AG04450 (cell line): ENCODE data around the gene CNIH2. TPM values are rescaled to one million over a fixed set of nuclear protein-coding genes. Genes with fewer than 3 reads are reported as not detected.

Source experiments
- CTCF ChIA-PET: fragments of 300-600, 350-600 bp; formaldehyde crosslinking; extraction: SDS; loops from one replicate; lab custom pipeline; 2022; ENCODE audit warnings: antibody characterized with exemption, inconsistent platforms; lab: Charles Lee
- POLR2A ChIA-PET: fragments of 350-600 bp; formaldehyde crosslinking; extraction: SDS; loops from one replicate; lab custom pipeline; 2021; ENCODE audit warnings: antibody characterized with exemption, inconsistent platforms; lab: Yijun Ruan, JAX
- DNase-seq: peaks from one replicate; pipeline ENCODE4 v3.0.0-alpha.2; 2011; ENCODE audit warnings: low read depth, low spot score
- H3K27ac ChIP-seq: one replicate; pipeline ENCODE4 v1.5.1; 2012; ENCODE audit warnings: low read depth, low read length, control low read depth
- H3K27me3 ChIP-seq: one replicate; pipeline ENCODE4 v1.6.0; 2012; ENCODE audit warnings: low read length; ENCODE audit not compliant: control insufficient read depth, insufficient read depth
- H3K4me3 ChIP-seq: 2 replicates; pipeline ENCODE4 v1.5.1; 2011; ENCODE audit warnings: mild to moderate bottlenecking, low read depth, low read length, control low read depth
- H3K9me3 ChIP-seq: 2 replicates; pipeline ENCODE4 v1.5.1; 2012; ENCODE audit warnings: low read length; ENCODE audit not compliant: control insufficient read depth, insufficient read depth
- polyA plus RNA-seq: library from polyadenylated mRNA; depleted of rRNA; stranded (reverse); fragments of >200 nt; gene quantifications from 2 replicates; pipeline ENCODE4 v1.2.3, GENCODE V29; 2011
- TF ChIP-seq, protein P1 (sequence below): IDR thresholded peaks from 2 replicates; pipeline ENCODE4 v1.5.1; 2011; ENCODE audit warnings: low read depth, low read length, control low read depth, inconsistent platforms

Gene CNIH2
- polyA plus RNA-seq, 1 experiment: 2.8 TPM

DNA sequence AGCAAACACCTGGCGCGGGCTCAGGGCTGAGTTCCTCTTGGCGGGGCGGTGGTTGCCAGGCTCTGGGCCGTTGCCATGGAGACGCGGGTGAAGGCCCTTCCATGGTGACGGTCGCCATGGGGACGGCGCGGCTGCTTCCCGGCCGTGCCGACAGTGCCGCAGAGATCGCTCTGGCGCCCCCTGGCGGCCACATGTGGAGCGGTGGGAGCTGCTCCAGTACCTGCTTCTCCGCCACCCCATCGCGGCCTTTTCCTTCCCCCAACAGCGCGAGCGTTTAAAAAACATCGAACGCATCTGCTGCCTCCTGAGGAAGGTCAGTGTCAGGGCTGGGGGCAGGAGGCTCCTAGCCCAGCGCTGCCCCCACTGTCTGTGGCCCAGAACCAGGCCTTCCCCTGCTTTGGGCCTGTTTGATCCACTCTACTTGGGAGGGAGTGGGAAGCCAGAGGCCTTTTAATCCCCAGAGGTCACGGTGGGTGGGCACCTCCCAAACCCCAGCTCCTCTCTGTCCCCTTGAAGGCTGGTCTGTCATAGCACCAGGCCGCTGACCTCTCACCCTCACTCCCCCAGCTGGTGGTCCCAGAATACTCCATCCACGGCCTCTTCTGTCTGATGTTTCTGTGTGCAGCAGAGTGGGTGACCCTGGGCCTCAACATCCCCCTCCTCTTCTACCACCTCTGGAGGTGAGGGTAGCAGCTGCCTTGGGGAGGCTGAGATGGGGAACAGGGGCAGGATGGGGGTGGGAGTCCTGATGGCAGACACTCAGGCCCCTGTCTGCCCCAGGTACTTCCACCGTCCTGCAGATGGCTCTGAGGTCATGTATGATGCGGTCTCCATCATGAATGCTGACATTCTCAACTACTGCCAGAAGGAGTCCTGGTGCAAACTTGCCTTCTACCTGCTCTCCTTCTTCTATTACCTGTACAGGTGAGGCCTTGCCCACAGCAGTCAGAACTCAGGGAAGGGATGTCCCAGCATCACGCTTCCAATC, 4.8 kb downstream of the CNIH2 start:
- ChIA-PET POLR2A (interaction anchor here (0.5 to 1.9 kb wide), 4 partner anchors 9 to 184 kb away, joined by 3 to 7 read pairs (median 4); partner anchors contain the start of genes RIN1 and TMEM151A), CTCF (interaction anchor here (0.6 to 3.7 kb wide), 13 partner anchors 8 to 94 kb away, joined by 3 to 18 read pairs (median 3); partner anchors contain the start of genes BRMS1, RAB1B, RIN1 and TMEM151A)
- no peaks in the 10 kb centered on the region for H3K27me3 ChIP-seq
- H3K9me3 ChIP-seq: no peaks in the 10 kb centered on the region
- H3K27ac ChIP-seq: no peak overlapping the region
- DNase-seq: peak; percentile 82
- TF ChIP-seq, protein P1, sequence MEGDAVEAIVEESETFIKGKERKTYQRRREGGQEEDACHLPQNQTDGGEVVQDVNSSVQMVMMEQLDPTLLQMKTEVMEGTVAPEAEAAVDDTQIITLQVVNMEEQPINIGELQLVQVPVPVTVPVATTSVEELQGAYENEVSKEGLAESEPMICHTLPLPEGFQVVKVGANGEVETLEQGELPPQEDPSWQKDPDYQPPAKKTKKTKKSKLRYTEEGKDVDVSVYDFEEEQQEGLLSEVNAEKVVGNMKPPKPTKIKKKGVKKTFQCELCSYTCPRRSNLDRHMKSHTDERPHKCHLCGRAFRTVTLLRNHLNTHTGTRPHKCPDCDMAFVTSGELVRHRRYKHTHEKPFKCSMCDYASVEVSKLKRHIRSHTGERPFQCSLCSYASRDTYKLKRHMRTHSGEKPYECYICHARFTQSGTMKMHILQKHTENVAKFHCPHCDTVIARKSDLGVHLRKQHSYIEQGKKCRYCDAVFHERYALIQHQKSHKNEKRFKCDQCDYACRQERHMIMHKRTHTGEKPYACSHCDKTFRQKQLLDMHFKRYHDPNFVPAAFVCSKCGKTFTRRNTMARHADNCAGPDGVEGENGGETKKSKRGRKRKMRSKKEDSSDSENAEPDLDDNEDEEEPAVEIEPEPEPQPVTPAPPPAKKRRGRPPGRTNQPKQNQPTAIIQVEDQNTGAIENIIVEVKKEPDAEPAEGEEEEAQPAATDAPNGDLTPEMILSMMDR: peak; percentile 83
- H3K4me3 ChIP-seq: no peak overlapping the region

DNA sequence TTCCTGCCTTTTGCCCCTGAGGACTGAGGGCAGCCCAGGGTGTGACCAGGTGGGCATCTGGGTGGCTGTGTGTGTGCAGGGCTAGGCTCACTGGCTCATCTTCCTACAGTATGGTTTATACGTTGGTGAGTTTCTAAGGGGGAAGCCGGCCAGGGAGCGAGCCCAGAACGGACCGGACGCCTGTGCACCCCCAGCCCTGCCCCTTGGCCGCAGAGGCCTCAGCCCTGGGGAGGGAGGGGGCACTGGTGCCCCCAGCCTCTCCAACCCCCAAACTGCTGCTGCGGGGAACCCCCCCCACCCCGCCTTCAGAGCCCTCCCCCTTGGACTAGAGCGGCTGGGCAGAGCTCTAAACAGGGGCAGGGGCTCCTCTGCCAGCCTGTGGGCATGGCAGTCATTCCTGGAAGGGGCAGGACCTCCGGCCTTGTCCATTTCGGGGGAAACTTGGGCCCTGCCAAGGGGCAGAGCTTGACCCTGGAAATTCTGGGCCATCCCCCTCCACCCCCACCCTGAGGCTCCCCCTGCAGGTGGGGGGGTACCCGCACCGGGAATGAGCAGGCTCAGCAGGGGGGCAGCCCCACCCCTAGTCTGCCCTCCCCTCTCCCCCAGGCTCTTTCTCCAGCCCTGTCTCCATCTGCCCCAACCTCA, 5.6 kb downstream of the CNIH2 start:
- POLR2A ChIA-PET: interaction anchor here (1.9 kb wide), 1 partner anchor 16 kb away, joined by 7 read pairs; no protein-coding TSS in a partner anchor

DNA sequence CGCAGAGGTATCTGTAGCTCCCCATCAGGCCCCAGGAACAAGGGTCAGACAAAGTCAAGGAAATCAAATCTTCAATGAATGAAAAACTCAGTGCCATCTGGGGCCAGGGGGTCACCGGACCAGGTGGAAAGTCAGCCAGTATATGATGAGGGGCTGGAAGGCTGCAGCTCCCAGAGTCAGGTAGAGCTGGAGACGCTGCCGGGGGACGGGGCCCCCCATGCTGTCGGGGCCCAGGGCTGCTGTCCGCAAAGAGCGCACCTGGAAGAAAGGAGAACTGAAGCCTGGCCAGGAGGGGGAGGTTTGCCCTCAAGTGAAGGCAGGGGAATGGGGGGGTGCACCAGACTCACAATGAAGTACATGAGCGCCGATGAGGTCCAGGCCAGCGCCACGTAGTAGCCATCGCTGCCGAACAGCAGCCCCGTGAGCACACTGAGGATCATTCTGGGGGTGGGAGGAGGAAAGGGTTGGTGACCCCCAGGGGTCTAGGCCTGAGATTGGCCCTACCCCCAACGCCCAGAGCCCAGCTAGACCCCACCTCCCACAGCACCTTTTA, 6.6 kb downstream of the CNIH2 start:
- ChIA-PET CTCF (no interaction called here), POLR2A (no interaction called here)
- no peaks in the 10 kb centered on the region for H3K27me3 ChIP-seq

More for the DNA sequence above, 5.6 kb downstream of the CNIH2 start:
- no peak overlapping the region for H3K4me3 ChIP-seq
- no peaks in the 10 kb centered on the region for H3K9me3 ChIP-seq
- TF ChIP-seq, protein P1: no peak
- CTCF ChIA-PET: interaction anchor here (0.6 to 3.7 kb wide), 6 partner anchors 11 to 372 kb away, joined by 3 to 18 read pairs (median 5); partner anchors contain the start of gene BRMS1
- H3K27ac ChIP-seq: no peak overlapping the region
- no peaks in the 10 kb centered on the region for H3K27me3 ChIP-seq
- no peak for DNase-seq

DNA sequence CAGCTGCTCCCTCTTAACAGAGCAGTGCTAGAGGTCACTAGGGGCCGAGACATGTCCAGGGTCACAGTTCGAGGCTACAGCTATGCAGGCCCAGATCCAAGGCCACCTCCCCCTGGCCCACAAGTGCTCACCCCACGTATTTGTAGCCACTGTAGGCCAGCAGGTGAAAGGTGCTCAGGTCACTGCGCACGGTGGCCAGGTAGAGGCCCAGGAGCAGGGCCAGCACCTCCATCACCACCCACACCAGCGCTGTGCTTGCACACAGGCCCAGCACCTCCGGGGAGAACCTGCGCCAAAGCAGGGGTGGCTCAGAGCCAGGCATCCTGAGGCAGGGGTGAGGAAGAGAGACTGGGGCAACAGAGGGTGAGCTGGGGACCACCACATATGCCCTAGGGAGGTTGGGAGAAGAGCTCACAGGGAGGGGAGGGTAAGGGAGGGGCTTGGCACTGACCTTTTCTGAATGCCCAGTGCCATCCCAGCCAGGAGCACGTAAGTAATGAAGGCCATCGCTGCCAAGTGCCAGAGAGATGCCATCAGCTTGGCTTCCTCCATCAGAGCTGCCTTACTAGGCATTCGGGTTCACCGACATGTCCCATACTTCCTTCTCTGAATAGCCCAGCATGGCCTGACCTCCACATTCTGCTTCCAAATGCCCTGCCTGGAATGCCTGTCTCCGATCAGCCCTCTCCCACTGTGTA, 7.4 kb downstream of the CNIH2 start:
- ChIA-PET POLR2A (interaction anchor here (0.9 kb wide), 1 partner anchor 16 kb away, joined by 3 read pairs; no protein-coding TSS in a partner anchor), CTCF (interaction anchor here (0.6 to 1.1 kb wide), 2 partner anchors 27 to 78 kb away, joined by 3 to 4 read pairs; no protein-coding TSS in a partner anchor)
- no peaks in the 10 kb centered on the region for H3K9me3 ChIP-seq
- TF ChIP-seq, protein P1: no peak
- DNase-seq: no peak
- no peak overlapping the region for H3K27ac ChIP-seq
- H3K27me3 ChIP-seq: no peaks in the 10 kb centered on the region
- no peak overlapping the region for H3K4me3 ChIP-seq

More for the DNA sequence above, 6.6 kb downstream of the CNIH2 start:
- Histone ChIP-seq H3K27ac (no peak overlapping the region), H3K9me3 (no peaks in the 10 kb centered on the region), H3K4me3 (no peak overlapping the region)
- DNase-seq: no peak
- TF ChIP-seq, protein P1: no peak
